Upper lobe of left lung (tissue), 4 donors: ENCODE results near the gene E2F4.

Experiments
- EP300 ChIP-seq, 4 donors: sonication (generic); formaldehyde crosslinking; IDR thresholded peaks; one replicate each; pipeline ENCODE4 v1.5.1; 2017; ENCODE audit warnings: antibody characterized with exemption in 4 of 4, control low read depth in 2 of 4
- POLR2A ChIP-seq, 4 donors: fragments of 450-650 bp; IDR thresholded peaks; one replicate each; pipeline ENCODE4 v1.5.1; 2016 to 2017; ENCODE audit warnings: antibody characterized with exemption in 4 of 4, mild to moderate bottlenecking in 2 of 4
- POLR2AphosphoS5 ChIP-seq, 2 donors: sonication (generic); formaldehyde crosslinking; IDR thresholded peaks; one replicate each; pipeline ENCODE4 v1.5.1; 2017; ENCODE audit warnings: antibody characterized with exemption in 2 of 2
- TF ChIP-seq, protein P1 (sequence below), 6 experiments: fragments of 450-650 bp in 4 of 6; fragments of 200-600 bp in 2 of 6; sonication (generic) in 2 of 6; IDR thresholded peaks; one replicate each; pipeline ENCODE4 v1.5.1; 2016 to 2019; ENCODE audit warnings: antibody characterized with exemption in 6 of 6

DNA sequence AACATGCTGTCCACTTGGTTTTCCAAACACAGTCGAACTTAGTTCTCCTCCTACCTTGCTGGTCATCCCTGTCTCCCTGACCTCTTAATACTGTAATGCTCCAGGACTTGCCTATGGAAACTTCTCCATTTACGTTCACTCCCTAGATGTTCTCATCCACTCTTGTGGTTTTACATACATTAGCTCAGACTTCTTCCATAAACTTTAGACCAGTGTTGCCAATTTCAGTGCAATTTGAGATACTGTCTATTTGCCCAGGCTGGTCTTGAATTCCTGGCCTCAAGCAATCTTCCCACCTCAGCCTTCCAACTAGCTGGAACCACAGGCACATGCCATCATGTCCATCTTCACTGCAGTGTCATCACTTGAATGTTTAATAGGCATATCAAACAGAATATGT, 9.7 kb upstream of the E2F4 start:
- TF ChIP-seq POLR2AphosphoS5 (IDR thresholded peaks at IDR 0.05) = no peak
- no peak for TF ChIP-seq POLR2A (IDR thresholded peaks at IDR 0.05)
- TF ChIP-seq, protein P1, sequence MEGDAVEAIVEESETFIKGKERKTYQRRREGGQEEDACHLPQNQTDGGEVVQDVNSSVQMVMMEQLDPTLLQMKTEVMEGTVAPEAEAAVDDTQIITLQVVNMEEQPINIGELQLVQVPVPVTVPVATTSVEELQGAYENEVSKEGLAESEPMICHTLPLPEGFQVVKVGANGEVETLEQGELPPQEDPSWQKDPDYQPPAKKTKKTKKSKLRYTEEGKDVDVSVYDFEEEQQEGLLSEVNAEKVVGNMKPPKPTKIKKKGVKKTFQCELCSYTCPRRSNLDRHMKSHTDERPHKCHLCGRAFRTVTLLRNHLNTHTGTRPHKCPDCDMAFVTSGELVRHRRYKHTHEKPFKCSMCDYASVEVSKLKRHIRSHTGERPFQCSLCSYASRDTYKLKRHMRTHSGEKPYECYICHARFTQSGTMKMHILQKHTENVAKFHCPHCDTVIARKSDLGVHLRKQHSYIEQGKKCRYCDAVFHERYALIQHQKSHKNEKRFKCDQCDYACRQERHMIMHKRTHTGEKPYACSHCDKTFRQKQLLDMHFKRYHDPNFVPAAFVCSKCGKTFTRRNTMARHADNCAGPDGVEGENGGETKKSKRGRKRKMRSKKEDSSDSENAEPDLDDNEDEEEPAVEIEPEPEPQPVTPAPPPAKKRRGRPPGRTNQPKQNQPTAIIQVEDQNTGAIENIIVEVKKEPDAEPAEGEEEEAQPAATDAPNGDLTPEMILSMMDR (IDR thresholded peaks at IDR 0.05) = no peak
- TF ChIP-seq EP300 (IDR thresholded peaks at IDR 0.05) = no peak
